NCI-H82 treated with DMSO at 0.1 percent for 48 hours (cell line): Measurements from ENCODE around the gene SATB2.
A peak's percentile ranks its signal among the peaks of the same experiment; 100 is the strongest.

ENCODE experiments used
- DNase-seq: peaks from one replicate; lab custom pipeline; 2025; ENCODE audit not compliant: unreplicated experiment; lab: John Stamatoyannopoulos, UW

Gene SATB2

GRCh38 chr2:199466692-199467065 is 8.9 kb upstream of the SATB2 start:
- no peak for DNase-seq

GRCh38 chr2:199465988-199466691 is 8.4 kb upstream of the SATB2 start:
- DNase-seq: no peak

GRCh38 chr2:199465390-199465789 is 7.7 kb upstream of the SATB2 start:
- DNase-seq: no peak

GRCh38 chr2:199464606-199465352 is 7.0 kb upstream of the SATB2 start:
- DNase-seq: no peak

GRCh38 chr2:199463708-199464605 is 6.2 kb upstream of the SATB2 start:
- no peak for DNase-seq

GRCh38 chr2:199462956-199463692 is 5.4 kb upstream of the SATB2 start:
- no peak for DNase-seq

GRCh38 chr2:199462347-199462955 is 4.7 kb upstream of the SATB2 start:
- no peak for DNase-seq

- DNase-seq: no peak
Observed at GRCh38 chr2:199461711-199462346, 4.1 kb upstream of the SATB2 start.

- no peak for DNase-seq
Observed at GRCh38 chr2:199460846-199461710, 3.3 kb upstream of the SATB2 start.

GRCh38 chr2:199460101-199460671 is 2.4 kb upstream of the SATB2 start:
- DNase-seq: no peak

GRCh38 chr2:199459286-199460100 is 1.8 kb upstream of the SATB2 start:
- peak; percentile 84 for DNase-seq

- DNase-seq: no peak
Observed at GRCh38 chr2:199458806-199459285, 1.1 kb upstream of the SATB2 start.

- no peak for DNase-seq
Observed at GRCh38 chr2:199458009-199458805, 468 bp upstream of the SATB2 start.

- no peak for DNase-seq
Observed at GRCh38 chr2:199456383-199457146, 1.2 kb downstream of the SATB2 start.

GRCh38 chr2:199455545-199456382 is 2.0 kb downstream of the SATB2 start:
- DNase-seq: no peak
